Measurements from ENCODE around the gene DPP10. TPM values are rescaled to one million over a fixed set of nuclear protein-coding genes. Genes with fewer than 3 reads are reported as not detected.

Gene DPP10
- total and polyA plus RNA-seq, 2 of the 13 experiments (the other 11 are each of a cell fraction or from before 2014, with no cell fraction given): 0.95 to 1.7 TPM

DNA sequence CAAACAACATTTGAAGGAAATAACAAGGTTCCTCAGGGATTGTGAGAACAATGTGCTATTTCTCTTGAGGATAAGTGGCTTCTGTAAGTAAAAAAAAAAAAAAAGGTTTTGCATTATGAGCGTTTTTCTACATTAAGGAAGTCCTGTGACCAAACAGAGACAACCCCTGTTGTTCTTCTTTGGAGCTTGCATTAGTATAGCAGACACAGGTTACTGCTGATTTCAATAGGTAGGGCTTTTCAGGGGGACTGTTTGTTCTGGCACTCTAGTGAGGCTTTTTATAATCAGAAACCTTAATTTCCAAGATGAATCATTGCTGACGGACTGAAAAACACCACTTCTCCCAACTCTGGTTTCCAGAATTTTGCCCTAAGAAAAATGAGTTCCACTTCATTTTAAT is 8.2 kb downstream of the DPP10 start (continued):
- TF ChIP-seq, protein P1, sequence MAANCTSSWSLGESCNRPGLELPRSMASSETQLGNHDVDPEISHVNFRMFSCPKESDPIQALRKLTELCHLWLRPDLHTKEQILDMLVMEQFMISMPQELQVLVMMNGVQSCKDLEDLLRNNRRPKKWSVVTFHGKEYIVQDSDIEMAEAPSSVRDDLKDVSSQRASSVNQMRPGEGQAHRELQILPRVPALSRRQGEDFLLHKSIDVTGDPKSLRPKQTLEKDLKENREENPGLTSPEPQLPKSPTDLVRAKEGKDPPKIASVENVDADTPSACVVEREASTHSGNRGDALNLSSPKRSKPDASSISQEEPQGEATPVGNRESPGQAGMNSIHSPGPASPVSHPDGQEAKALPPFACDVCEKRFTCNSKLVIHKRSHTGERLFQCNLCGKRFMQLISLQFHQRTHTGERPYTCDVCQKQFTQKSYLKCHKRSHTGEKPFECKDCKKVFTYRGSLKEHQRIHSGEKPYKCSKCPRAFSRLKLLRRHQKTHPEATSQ (CRISPR knock-in tag; IDR thresholded peaks at IDR 0.05; ENCODE audit: borderline replicate concordance): no peak
- TF ChIP-seq ZNF501 (CRISPR knock-in tag; IDR thresholded peaks at IDR 0.05) (no peak), MBNL3 (CRISPR knock-in tag; conservative IDR thresholded peaks at IDR 0.05) (no peak), NFKBIZ (CRISPR knock-in tag; IDR thresholded peaks at IDR 0.05) (no peak), TCF7L2 (IDR thresholded peaks at IDR 0.05; ENCODE audit: low read depth, low read length) (no peak)

GRCh38 chr2:114456566-114456965 is 14.1 kb downstream of the DPP10 start:
- H3K27me3 ChIP-seq (ENCODE audit: control insufficient read depth in 1 of 2, insufficient read depth in 2 of 2, low read length in 2 of 2): 0 out of 5 replicates have a peak, but pooled peaks cover 0 to 1% of the 10 kb centered on the region in 2 experiments
- H3K79me2 ChIP-seq (ENCODE audit: insufficient read depth, low read length): no peaks in the 10 kb centered on the region
- no peak overlapping the region for H2AFZ ChIP-seq (ENCODE audit: low read length)
- WGBS (ENCODE audit: low lambda C conversion rate): 0% methylated on average over 1 of the region's 1 CpG
- no peaks in the 10 kb centered on the region for H3K9me3 ChIP-seq (ENCODE audit: low read length)
- intact Hi-C loops (cut with micrococcal nuclease; ENCODE audit: unreplicated experiment) (no loop called here), in situ Hi-C loops (cut with HindIII; ENCODE audit: extremely low pct_ligation_motif_present, low pct_unique_long_range_greater_than_20kb) (no loop called here)
- no peaks in the 10 kb centered on the region for H3K36me3 ChIP-seq (replicated peaks in 1 of 2; ENCODE audit: control insufficient read depth in 1 of 2, insufficient read depth in 2 of 2, low read length in 2 of 2)
- no peaks in the 10 kb centered on the region for H3K4me1 ChIP-seq (ENCODE audit: insufficient read depth, low read length)
- H3K27ac ChIP-seq (ENCODE audit: extremely low read length, insufficient read depth, low read length): no peak overlapping the region
- FAIRE-seq: no peak
- H4K20me1 ChIP-seq (ENCODE audit: insufficient read depth, low read length): no peaks in the 10 kb centered on the region
- H3K4me2 ChIP-seq (ENCODE audit: low read depth, low read length): no peak overlapping the region
- no peak overlapping the region for H3K9ac ChIP-seq (ENCODE audit: insufficient read depth, low read depth, low read length)
- TF ChIP-seq TRIM22 (IDR thresholded peaks at IDR 0.05) (no peak), FUBP1 (CRISPR knock-in tag; IDR thresholded peaks at IDR 0.05; ENCODE audit: borderline replicate concordance) (no peak), SRSF4 (IDR thresholded peaks at IDR 0.05; ENCODE audit: low read depth, low read length, poor library complexity, severe bottlenecking) (no peak), ZNF644 (CRISPR knock-in tag; IDR thresholded peaks at IDR 0.05; ENCODE audit: low read depth) (no peak), ZNF496 (CRISPR knock-in tag; IDR thresholded peaks at IDR 0.05; ENCODE audit: insufficient replicate concordance) (no peak), ISL2 (CRISPR knock-in tag; IDR thresholded peaks at IDR 0.05) (no peak), SMAD3 (CRISPR knock-in tag; IDR thresholded peaks at IDR 0.05) (no peak), XRCC5 (optimal IDR thresholded peaks at IDR 0.05; ENCODE audit: low read length) (no peak)
- ChIA-PET POLR2A (no interaction called here), CTCF (ENCODE audit: low intra/inter-chr PET ratio, low total read pairs) (no interaction called here)
- DNase-seq (ENCODE audit: low spot score): no peak
- BruUV-seq (replicated peaks): no TSS peak
- no peak overlapping the region for H3K4me3 ChIP-seq (replicated peaks in 1 of 3; ENCODE audit: insufficient read depth in 1 of 3, low read depth in 2 of 3, low read length in 3 of 3)
- ATAC-seq: no peak

Data from HepG2 (cell line).